CD14-positive monocyte (primary cell): ENCODE measurements around the gene KCNC1. TPM values are rescaled to one million over a fixed set of nuclear protein-coding genes. Genes with fewer than 3 reads are reported as not detected.
A peak's percentile ranks its signal among the peaks of the same experiment; 100 is the strongest.

ENCODE experiments used
- DNase-seq, 3 donors: peaks; one replicate each; pipeline ENCODE4 v3.0.0-alpha.2; 2011 to 2022
- H2AFZ ChIP-seq: 2 replicates; pipeline ENCODE4 v1.6.0; 2012; ENCODE audit warnings: mild to moderate bottlenecking, low read depth, low read length, inconsistent platforms; ENCODE audit not compliant: insufficient read depth, poor library complexity, severe bottlenecking
- H3K27ac ChIP-seq, 2 donors: 1 replicate in 1 of 2; 2 replicates in 1 of 2; pipeline ENCODE4 v1.5.1; 2012 to 2013; ENCODE audit warnings: low read length in 2 of 2, control low read depth in 1 of 2, inconsistent platforms in 1 of 2, low read depth in 1 of 2, mild to moderate bottlenecking in 1 of 2
- H3K27me3 ChIP-seq, 2 donors: one replicate each; pipeline versions ENCODE4 v1.6.0 to v1.6.1; 2011 to 2013; ENCODE audit warnings: low read length in 2 of 2; ENCODE audit not compliant: control insufficient read depth in 2 of 2, insufficient read depth in 2 of 2
- H3K36me3 ChIP-seq, 2 donors: replicated peaks in 1 of 2; 1 replicate in 1 of 2; 2 replicates in 1 of 2; pipeline versions ENCODE4 v1.5.1 to v1.6.1; 2012 to 2013; ENCODE audit warnings: low read length in 2 of 2, control low read depth in 1 of 2, inconsistent platforms in 1 of 2, mild to moderate bottlenecking in 1 of 2; ENCODE audit not compliant: insufficient read depth in 2 of 2, control insufficient read depth in 1 of 2
- H3K4me1 ChIP-seq, 2 donors: 1 replicate in 1 of 2; 2 replicates in 1 of 2; pipeline versions ENCODE4 v1.5.1 to v1.6.1; 2012 to 2013; ENCODE audit warnings: low read length in 2 of 2, control low read depth in 1 of 2, inconsistent platforms in 1 of 2, mild to moderate bottlenecking in 1 of 2, moderate library complexity in 1 of 2; ENCODE audit not compliant: insufficient read depth in 2 of 2, control insufficient read depth in 1 of 2
- H3K4me2 ChIP-seq: replicated peaks from 2 replicates; pipeline ENCODE3; 2012; ENCODE audit warnings: low read length, moderate library complexity, mild to moderate bottlenecking; ENCODE audit not compliant: poor library complexity, severe bottlenecking; ENCODE audit errors: extremely low read depth
- H3K4me3 ChIP-seq, 3 experiments: fragments of 200-600 bp in 1 of 3; sonication (generic) in 1 of 3; replicated peaks in 1 of 3; 1 replicate in 2 of 3; 2 replicates in 1 of 3; pipeline ENCODE4 v1.5.1; 2011 to 2013; ENCODE audit warnings: low read length in 3 of 3, mild to moderate bottlenecking in 3 of 3, control low read depth in 2 of 3, low read depth in 2 of 3, inconsistent platforms in 1 of 3, moderate library complexity in 1 of 3
- H3K79me2 ChIP-seq: 2 replicates; pipeline ENCODE4 v1.6.0; 2012; ENCODE audit warnings: mild to moderate bottlenecking, control low read depth, inconsistent platforms, low read length, moderate library complexity; ENCODE audit not compliant: insufficient read depth
- H3K9ac ChIP-seq: 2 replicates; pipeline ENCODE4 v1.6.0; 2017; ENCODE audit warnings: low read length, mild to moderate bottlenecking; ENCODE audit not compliant: insufficient read depth, poor library complexity, severe bottlenecking
- H3K9me3 ChIP-seq, 2 donors: replicated peaks in 1 of 2; 1 replicate in 1 of 2; 2 replicates in 1 of 2; pipeline versions ENCODE4 v1.5.1 to v1.6.1; 2012 to 2013; ENCODE audit warnings: low read length in 2 of 2, control low read depth in 1 of 2; ENCODE audit not compliant: control insufficient read depth in 1 of 2, insufficient read depth in 1 of 2
- H4K20me1 ChIP-seq: 2 replicates; pipeline ENCODE4 v1.6.0; 2012; ENCODE audit warnings: mild to moderate bottlenecking, low read length, control low read depth, moderate library complexity; ENCODE audit not compliant: insufficient read depth
- H3K27ac Mint-ChIP-seq, 7 donors: one replicate each; pipeline ENCODE4 v1.8.0; 2020; ENCODE audit warnings: mild to moderate bottlenecking in 7 of 7, mixed read lengths in 7 of 7, moderate library complexity in 6 of 7, inconsistent platforms in 2 of 7
- H3K27me3 Mint-ChIP-seq, 3 donors: one replicate each; pipeline ENCODE4 v1.8.0; 2021 to 2022; ENCODE audit warnings: low read depth in 3 of 3, mild to moderate bottlenecking in 3 of 3, mixed read lengths in 3 of 3, moderate library complexity in 3 of 3, inconsistent platforms in 1 of 3
- H3K36me3 Mint-ChIP-seq, 2 donors: one replicate each; pipeline ENCODE4 v1.8.0; 2020; ENCODE audit warnings: mixed read lengths in 2 of 2, inconsistent platforms in 1 of 2, mild to moderate bottlenecking in 1 of 2
- H3K4me1 Mint-ChIP-seq: one replicate; pipeline ENCODE4 v1.8.0; 2020; ENCODE audit warnings: mild to moderate bottlenecking, mixed read lengths
- H3K4me3 Mint-ChIP-seq, 2 donors: one replicate each; pipeline ENCODE4 v1.8.0; 2020; ENCODE audit warnings: mild to moderate bottlenecking in 2 of 2, mixed read lengths in 2 of 2, moderate library complexity in 1 of 2
- H3K9me3 Mint-ChIP-seq, 7 donors: one replicate each; pipeline ENCODE4 v1.8.0; 2020 to 2022; ENCODE audit warnings: mixed read lengths in 7 of 7, mild to moderate bottlenecking in 6 of 7, moderate library complexity in 6 of 7, inconsistent platforms in 2 of 7
- CTCF ChIP-seq: fragments of 200-600 bp; IDR thresholded peaks from one replicate; pipeline ENCODE4 v1.8.0; 2022; ENCODE audit warnings: antibody characterized with exemption, mild to moderate bottlenecking
- WGBS: methylation state at CpG from one replicate; pipeline ENCODE4 v1.1.5; 2013; ENCODE audit warnings: missing lambda C conversion rate; ENCODE audit not compliant: insufficient coverage; 5-methylcytosine and 5-hydroxymethylcytosine counted together
- intact Hi-C, 2 donors: fragments of 100-400 bp; cut with micrococcal nuclease; formaldehyde crosslinking; loops; one replicate each; pipeline versions ENCODE4 v1.15.0 to v1.15.1; 2023
- polyA plus RNA-seq, 3 donors: library from polyadenylated mRNA; depleted of rRNA in 1 of 3; unstranded in 2 of 3; stranded (reverse) in 1 of 3; fragments of 300-500 nt in 2 of 3; fragments of >200 nt in 1 of 3; fragmentation: Illumina TruSeq in 2 of 3; gene quantifications; 1 replicate in 2 of 3; 2 replicates in 1 of 3; pipeline ENCODE4 v1.2.3, GENCODE V29; 2012 to 2021

KCNC1 gene
- polyA plus RNA-seq, 3 donors, result not detected

GRCh38 chr11:17807034-17807433 is 72.5 kb downstream of the KCNC1 start:
- peak overlapping the region in 1 of 7 donors; percentile 16 for H3K27ac Mint-ChIP-seq
- peaks cover 0 to 5% (median 1%) of the 10 kb centered on the region in 7 donors for H3K9me3 Mint-ChIP-seq
- Histone ChIP-seq H3K4me3 (no peak overlapping the region), H3K9me3 (no peaks in the 10 kb centered on the region), H3K27me3 (no peaks in the 10 kb centered on the region), H3K4me2 (no peak overlapping the region), H3K4me1 (no peaks in the 10 kb centered on the region), H2AFZ (no peak overlapping the region), H3K27ac (no peak overlapping the region), H3K9ac (no peak overlapping the region), H4K20me1 (no peaks in the 10 kb centered on the region), H3K36me3 (no peaks in the 10 kb centered on the region), H3K79me2 (no peaks in the 10 kb centered on the region)
- DNase-seq, result no peak
- intact Hi-C loops, result no loop called here
- no peaks in the 10 kb centered on the region for H3K36me3 Mint-ChIP-seq
- no peaks in the 10 kb centered on the region for H3K4me1 Mint-ChIP-seq
- peaks cover 0 to 2% (median 0%) of the 10 kb centered on the region in 3 donors for H3K27me3 Mint-ChIP-seq
- no peak for TF ChIP-seq CTCF
- 100% methylated on average over 1 of the region's 4 CpGs for WGBS
- no peak overlapping the region for H3K4me3 Mint-ChIP-seq

- WGBS, result 100% methylated on average over 1 of the region's 1 CpG
- TF ChIP-seq CTCF, result no peak
- no peaks in the 10 kb centered on the region for H4K20me1 ChIP-seq
- H3K4me3 ChIP-seq, result no peak overlapping the region
- peaks cover 0 to 2% (median 0%) of the 10 kb centered on the region in 3 donors for H3K27me3 Mint-ChIP-seq
- no peak overlapping the region for H2AFZ ChIP-seq
- no peak for DNase-seq
- no peaks in the 10 kb centered on the region for H3K36me3 ChIP-seq
- H3K4me2 ChIP-seq, result no peak overlapping the region
- H3K9ac ChIP-seq, result no peak overlapping the region
- H3K4me1 ChIP-seq, result no peaks in the 10 kb centered on the region
- H3K9me3 ChIP-seq, result no peaks in the 10 kb centered on the region
- no peak overlapping the region for H3K27ac ChIP-seq
- no peaks in the 10 kb centered on the region for H3K27me3 ChIP-seq
- intact Hi-C loops, result no loop called here
- H3K27ac Mint-ChIP-seq, result no peak overlapping the region
- H3K4me3 Mint-ChIP-seq, result no peak overlapping the region
- H3K36me3 Mint-ChIP-seq, result peaks cover 0 to 1% of the 10 kb centered on the region in 2 donors
- no peaks in the 10 kb centered on the region for H3K79me2 ChIP-seq
- H3K4me1 Mint-ChIP-seq, result no peaks in the 10 kb centered on the region
- H3K9me3 Mint-ChIP-seq, result peaks cover 0 to 5% (median 1%) of the 10 kb centered on the region in 7 donors
Measured at GRCh38 chr11:17810041-17810440, 75.5 kb downstream of the KCNC1 start.
